HEK293 (cell line): ENCODE results near the gene DST.

Experiments
- CTCF ChIA-PET: fragments of 350-600 bp; formaldehyde crosslinking; extraction: SDS; loops from one replicate; lab custom pipeline; 2021; ENCODE audit warnings: antibody characterized with exemption; lab: Yijun Ruan, JAX
- POLR2A ChIA-PET: fragments of 300-600 bp; formaldehyde crosslinking; extraction: SDS; loops from one replicate; lab custom pipeline; 2020; ENCODE audit warnings: antibody characterized with exemption, inconsistent platforms; lab: Yijun Ruan, JAX
- H3K27ac ChIP-seq: fragments of 200-500 bp; sonication (Bioruptor generic); 2 replicates; pipeline ENCODE4 v1.5.1; 2014; ENCODE audit warnings: low read depth, low read length, control low read depth, inconsistent platforms; ENCODE audit errors: extremely low read depth
- H3K36me3 ChIP-seq, 2 experiments: fragments of 200-500 bp in 1 of 2; sonication (Bioruptor generic) in 1 of 2; 1 replicate in 1 of 2; 2 replicates in 1 of 2; pipeline ENCODE4 v1.5.1; 2014 to 2017; ENCODE audit warnings: inconsistent platforms in 2 of 2, low read length in 2 of 2; ENCODE audit not compliant: control insufficient read depth in 2 of 2, insufficient read depth in 1 of 2
- H3K4me1 ChIP-seq: fragments of 200-500 bp; sonication (Bioruptor generic); 2 replicates; pipeline ENCODE4 v1.5.1; 2014; ENCODE audit warnings: mild to moderate bottlenecking, low read length, inconsistent platforms; ENCODE audit not compliant: control insufficient read depth, insufficient read depth
- H3K4me3 ChIP-seq: 2 replicates; pipeline ENCODE4 v1.5.1; 2011; ENCODE audit warnings: low read depth, mild to moderate bottlenecking, control low read depth, low read length, moderate library complexity
- H3K9me3 ChIP-seq: fragments of 200-500 bp; sonication (Bioruptor generic); 2 replicates; pipeline ENCODE4 v1.5.1; 2014; ENCODE audit warnings: low read depth, low read length, inconsistent platforms; ENCODE audit not compliant: control insufficient read depth, insufficient read depth
- EGR2 ChIP-seq: fragments of 450-650 bp; formaldehyde crosslinking; IDR thresholded peaks from 2 replicates; pipeline ENCODE4 v1.5.1; 2016; ENCODE audit warnings: low read depth, missing biosample characterization, missing genetic modification characterization
- HOXD13 ChIP-seq: sonication (generic); formaldehyde crosslinking; IDR thresholded peaks from 2 replicates; pipeline ENCODE4 v1.8.0; 2022; ENCODE audit warnings: missing genetic modification reagents, borderline replicate concordance
- KLF16 ChIP-seq: fragments of 450-650 bp; formaldehyde crosslinking; IDR thresholded peaks from 2 replicates; pipeline ENCODE4 v1.5.1; 2017; ENCODE audit warnings: missing biosample characterization, missing genetic modification characterization
- MYNN ChIP-seq: fragments of 450-650 bp; formaldehyde crosslinking; IDR thresholded peaks from 2 replicates; pipeline ENCODE4 v1.5.1; 2016; ENCODE audit warnings: missing biosample characterization, missing genetic modification characterization, borderline replicate concordance
- PBX3 ChIP-seq: sonication (generic); formaldehyde crosslinking; IDR thresholded peaks from 2 replicates; pipeline ENCODE4 v1.8.1; 2022; ENCODE audit warnings: mild to moderate bottlenecking, moderate library complexity, missing genetic modification reagents
- PRDM10 ChIP-seq: fragments of 450-650 bp; formaldehyde crosslinking; IDR thresholded peaks from 2 replicates; pipeline ENCODE4 v1.5.1; 2016; ENCODE audit warnings: missing biosample characterization, missing genetic modification characterization
- ZBTB10 ChIP-seq: fragments of 450-650 bp; formaldehyde crosslinking; IDR thresholded peaks from 2 replicates; pipeline ENCODE4 v1.5.1; 2016; ENCODE audit warnings: missing biosample characterization, missing genetic modification characterization
- ZBTB21 ChIP-seq: fragments of 450-650 bp; formaldehyde crosslinking; IDR thresholded peaks from 2 replicates; pipeline ENCODE4 v1.5.1; 2017; ENCODE audit warnings: missing biosample characterization, missing genetic modification characterization
- ZBTB26 ChIP-seq: fragments of 450-650 bp; formaldehyde crosslinking; optimal IDR thresholded peaks from 2 replicates; pipeline ENCODE3; 2016; ENCODE audit warnings: missing biosample characterization, mild to moderate bottlenecking, missing genetic modification characterization
- ZNF174 ChIP-seq: fragments of 450-650 bp; formaldehyde crosslinking; IDR thresholded peaks from 2 replicates; pipeline ENCODE4 v1.5.0; 2017; ENCODE audit warnings: missing biosample characterization, mild to moderate bottlenecking, missing genetic modification characterization
- ZNF449 ChIP-seq: fragments of 450-650 bp; formaldehyde crosslinking; IDR thresholded peaks from 2 replicates; pipeline ENCODE4 v1.5.1; 2017; ENCODE audit warnings: missing biosample characterization, mild to moderate bottlenecking, missing genetic modification characterization, moderate library complexity
- ZNF558 ChIP-seq: fragments of 450-650 bp; formaldehyde crosslinking; IDR thresholded peaks from 2 replicates; pipeline ENCODE4 v1.5.1; 2016; ENCODE audit warnings: missing biosample characterization, missing genetic modification characterization
- ZNF560 ChIP-seq: fragments of 450-650 bp; formaldehyde crosslinking; IDR thresholded peaks from 2 replicates; pipeline ENCODE4 v1.5.1; 2017; ENCODE audit warnings: missing biosample characterization, missing genetic modification characterization, borderline replicate concordance
- ZNF670 ChIP-seq: fragments of 450-650 bp; formaldehyde crosslinking; IDR thresholded peaks from 2 replicates; pipeline ENCODE4 v1.5.1; 2016; ENCODE audit warnings: missing biosample characterization, missing genetic modification characterization, low read depth
- ZNF704 ChIP-seq: fragments of 450-650 bp; formaldehyde crosslinking; IDR thresholded peaks from 2 replicates; pipeline ENCODE4 v1.5.1; 2016; ENCODE audit warnings: missing biosample characterization, missing genetic modification characterization
- ZNF791 ChIP-seq: fragments of 450-650 bp; formaldehyde crosslinking; IDR thresholded peaks from 2 replicates; pipeline ENCODE4 v1.5.1; 2016; ENCODE audit warnings: missing biosample characterization, missing genetic modification characterization
- ZNF843 ChIP-seq: fragments of 450-650 bp; formaldehyde crosslinking; IDR thresholded peaks from 2 replicates; pipeline ENCODE4 v1.5.1; 2016; ENCODE audit warnings: missing biosample characterization, missing genetic modification characterization
- ZSCAN18 ChIP-seq: fragments of 450-650 bp; formaldehyde crosslinking; IDR thresholded peaks from 2 replicates; pipeline ENCODE4 v1.5.1; 2016; ENCODE audit warnings: missing biosample characterization, missing genetic modification characterization
- ZSCAN5A ChIP-seq: fragments of 450-650 bp; formaldehyde crosslinking; IDR thresholded peaks from 2 replicates; pipeline ENCODE4 v1.5.1; 2016; ENCODE audit warnings: missing biosample characterization, missing genetic modification characterization

The DST gene

GRCh38 chr6:56616967-56617366 is 25.7 kb downstream of the DST start (continued):
- TF ChIP-seq ZSCAN18 (tag by site-specific recombination) (no peak), ZBTB10 (no peak), ZNF670 (tag by site-specific recombination) (no peak), PRDM10 (tag by site-specific recombination) (no peak), ZNF558 (no peak)

GRCh38 chr6:56613247-56613851 is 29.3 kb downstream of the DST start:
- TF ChIP-seq ZNF174 (tag by site-specific recombination) (no peak), KLF16 (no peak), ZNF791 (no peak), HOXD13 (CRISPR knock-in tag) (no peak), ZBTB21 (tag by site-specific recombination) (no peak), ZSCAN5A (tag by site-specific recombination) (no peak), ZNF843 (tag by site-specific recombination) (no peak), MYNN (tag by site-specific recombination) (no peak), ZNF704 (tag by site-specific recombination) (no peak), ZNF560 (tag by site-specific recombination) (no peak), ZNF449 (tag by site-specific recombination) (no peak), EGR2 (tag by site-specific recombination) (no peak), PBX3 (CRISPR knock-in tag) (no peak), ZBTB26 (no peak)
- TF ChIP-seq, all 188 proteins: peak for 0
- Histone ChIP-seq H3K27ac (no peak overlapping the region), H3K9me3 (no peaks in the 10 kb centered on the region), H3K4me3 (no peak overlapping the region), H3K36me3 (peaks cover 0 to 30% of the 10 kb centered on the region in 2 experiments; a peak in 2 of 3 replicates), H3K4me1 (no peaks in the 10 kb centered on the region)
- ChIA-PET POLR2A (no interaction called here), CTCF (interaction anchor here (0.6 to 3.1 kb wide), 8 partner anchors 9 to 596 kb away, joined by 3 to 33 read pairs (median 4); no protein-coding TSS in a partner anchor)
